HepG2 (cell line): ENCODE data around the gene MAPK14. TPM values are rescaled to one million over a fixed set of nuclear protein-coding genes. Genes with fewer than 3 reads are reported as not detected.

Source experiments
- ATAC-seq: fragments of 200-7000 bp; cut with Tn5 transposase; 3 replicates; pipeline ENCODE4 v1.9.1; 2020; ENCODE audit warnings: mild to moderate bottlenecking, moderate library complexity
- BruUV-seq: library from RNA; stranded (reverse); fragments of 400-500 nt; replicated peaks from 2 replicates; lab custom pipeline; 2021; lab: Mats Ljungman, UMichigan
- CTCF ChIA-PET: fragments of 300-600 bp; formaldehyde crosslinking; extraction: SDS; loops from one replicate; lab custom pipeline; 2021; ENCODE audit warnings: low total read pairs, inconsistent platforms, low intra/inter-chr PET ratio; lab: Yijun Ruan, JAX
- POLR2A ChIA-PET: fragments of 350-600 bp; sonication (Branson Sonifier 250); formaldehyde crosslinking; loops from one replicate; lab custom pipeline; 2020; ENCODE audit warnings: antibody characterized with exemption, inconsistent platforms; lab: Yijun Ruan, JAX
- DNase-seq: peaks from one replicate; pipeline ENCODE4 v3.0.0-alpha.2; 2015; ENCODE audit warnings: low spot score
- FAIRE-seq: peaks from 3 replicates; lab custom pipeline; 2011; peaks lifted over from hg19 to GRCh38; lab: Jason Lieb, UNC
- H2AFZ ChIP-seq: one replicate; pipeline ENCODE4 v1.6.1; 2011; ENCODE audit warnings: low read length, inconsistent platforms
- H3K27ac ChIP-seq: fragments of 300-600 bp; 3 replicates; pipeline ENCODE4 v1.8.0; 2011; ENCODE audit warnings: mixed run types, mild to moderate bottlenecking, mixed read lengths, low read length, inconsistent platforms; ENCODE audit not compliant: insufficient read depth; ENCODE audit errors: extremely low read length
- H3K27me3 ChIP-seq, 2 experiments: fragments of 200-600 bp in 1 of 2; 2 replicates in 1 of 2; 3 replicates in 1 of 2; pipeline versions ENCODE4 v1.6.0 to v1.8.0; 2011; ENCODE audit warnings: low read length in 2 of 2, mild to moderate bottlenecking in 2 of 2, moderate library complexity in 2 of 2, inconsistent platforms in 1 of 2; ENCODE audit not compliant: insufficient read depth in 2 of 2, control insufficient read depth in 1 of 2
- H3K36me3 ChIP-seq, 2 experiments: fragments of 200-600 bp in 1 of 2; replicated peaks in 1 of 2; 2 replicates in 1 of 2; 3 replicates in 1 of 2; pipeline versions ENCODE4 v1.5.1 to v1.8.0; 2011; ENCODE audit warnings: low read length in 2 of 2, inconsistent platforms in 1 of 2; ENCODE audit not compliant: insufficient read depth in 2 of 2, control insufficient read depth in 1 of 2
- H3K4me1 ChIP-seq: 2 replicates; pipeline ENCODE4 v1.5.1; 2012; ENCODE audit warnings: low read length, inconsistent platforms; ENCODE audit not compliant: insufficient read depth
- H3K4me2 ChIP-seq: 2 replicates; pipeline ENCODE4 v1.6.0; 2011; ENCODE audit warnings: low read depth, low read length, inconsistent platforms
- H3K4me3 ChIP-seq, 3 experiments: fragments of 200-600 bp in 1 of 3; sonication (generic), shearing (Covaris generic) in 1 of 3; replicated peaks in 1 of 3; 2 replicates each; pipeline ENCODE4 v1.5.1; 2011 to 2016; ENCODE audit warnings: low read length in 3 of 3, inconsistent platforms in 2 of 3, low read depth in 2 of 3, mild to moderate bottlenecking in 2 of 3, control low read depth in 1 of 3, mixed read lengths in 1 of 3; ENCODE audit not compliant: insufficient read depth in 1 of 3
- H3K79me2 ChIP-seq: one replicate; pipeline ENCODE4 v1.6.1; 2011; ENCODE audit warnings: low read length, inconsistent platforms; ENCODE audit not compliant: insufficient read depth
- H3K9ac ChIP-seq: 2 replicates; pipeline ENCODE4 v1.6.0; 2011; ENCODE audit warnings: mild to moderate bottlenecking, low read depth, low read length, inconsistent platforms; ENCODE audit not compliant: insufficient read depth
- H3K9me3 ChIP-seq: 2 replicates; pipeline ENCODE4 v1.5.1; 2012; ENCODE audit warnings: mild to moderate bottlenecking, low read length
- H4K20me1 ChIP-seq: 2 replicates; pipeline ENCODE4 v1.6.0; 2011; ENCODE audit warnings: inconsistent platforms, mild to moderate bottlenecking, low read length, moderate library complexity; ENCODE audit not compliant: insufficient read depth
- ISL2 ChIP-seq: sonication (generic); formaldehyde crosslinking; IDR thresholded peaks from 2 replicates; pipeline ENCODE4 v1.5.0; 2020; ENCODE audit warnings: missing genetic modification reagents
- MXD4 ChIP-seq: IDR thresholded peaks from 2 replicates; pipeline ENCODE4 v1.6.1; 2016; ENCODE audit warnings: mild to moderate bottlenecking, missing biosample characterization, missing genetic modification reagents
- RBM22 ChIP-seq: fragments of 200-400 bp; formaldehyde crosslinking; optimal IDR thresholded peaks from 2 replicates; pipeline ENCODE3; 2017; ENCODE audit warnings: mild to moderate bottlenecking, low read length, moderate library complexity
- SMARCC2 ChIP-seq: fragments of 450-650 bp; IDR thresholded peaks from 2 replicates; pipeline ENCODE4 v1.6.1; 2017; ENCODE audit warnings: antibody characterized with exemption, mild to moderate bottlenecking
- ZNF160 ChIP-seq: sonication (generic); formaldehyde crosslinking; IDR thresholded peaks from 2 replicates; pipeline ENCODE4 v1.8.0; 2022; ENCODE audit warnings: mild to moderate bottlenecking, inconsistent platforms, missing genetic modification reagents
- ZNF205 ChIP-seq: IDR thresholded peaks from 2 replicates; pipeline ENCODE4 v1.6.1; 2018; ENCODE audit warnings: missing biosample characterization, missing genetic modification reagents
- ZNF317 ChIP-seq: sonication (generic); formaldehyde crosslinking; IDR thresholded peaks from 2 replicates; pipeline ENCODE4 v1.5.0; 2020; ENCODE audit warnings: mild to moderate bottlenecking, missing genetic modification reagents
- WGBS: methylation state at CpG from one replicate; pipeline ENCODE4 v1.1.6; 2017; ENCODE audit warnings: low lambda C conversion rate; 5-methylcytosine and 5-hydroxymethylcytosine counted together
- in situ Hi-C: cut with HindIII; loops from 2 replicates; pipeline ENCODE4 v1.10.0; 2017; ENCODE audit warnings: low pct_unique_long_range_greater_than_20kb; ENCODE audit not compliant: extremely low pct_ligation_motif_present
- intact Hi-C: fragments of 100-400 bp; cut with micrococcal nuclease; formaldehyde crosslinking; loops from one replicate; pipeline ENCODE4 v1.10.0; 2022; ENCODE audit not compliant: unreplicated experiment
- polyA plus RNA-seq, 8 experiments: library from polyadenylated mRNA; depleted of rRNA in 3 of 8; stranded (reverse) in 7 of 8; unstranded in 1 of 8; fragments of >200 nt; fragmentation: Illumina TruSeq in 4 of 8; extraction: Trizol in 4 of 8; gene quantifications; 2 replicates each; pipeline versions ENCODE4 v1.2.1 to v1.2.3, GENCODE V29; 2011 to 2016; ENCODE audit warnings: low read depth in 4 of 8, missing spikeins in 1 of 8, mixed read lengths in 1 of 8; ENCODE audit not compliant: insufficient read depth in 1 of 8
- total RNA-seq, 5 experiments: library from RNA; depleted of rRNA; stranded (reverse); fragments of >200 nt; fragmentation: Illumina TruSeq; extraction: Trizol; gene quantifications; 2 replicates each; pipeline ENCODE4 v1.2.3, GENCODE V29; 2016; ENCODE audit warnings: low read depth in 1 of 5

Gene MAPK14
- total and polyA plus RNA-seq, 2 of the 13 experiments (the other 11 are each of a cell fraction or from before 2014, with no cell fraction given): 66.3 to 67.3 TPM

DNA sequence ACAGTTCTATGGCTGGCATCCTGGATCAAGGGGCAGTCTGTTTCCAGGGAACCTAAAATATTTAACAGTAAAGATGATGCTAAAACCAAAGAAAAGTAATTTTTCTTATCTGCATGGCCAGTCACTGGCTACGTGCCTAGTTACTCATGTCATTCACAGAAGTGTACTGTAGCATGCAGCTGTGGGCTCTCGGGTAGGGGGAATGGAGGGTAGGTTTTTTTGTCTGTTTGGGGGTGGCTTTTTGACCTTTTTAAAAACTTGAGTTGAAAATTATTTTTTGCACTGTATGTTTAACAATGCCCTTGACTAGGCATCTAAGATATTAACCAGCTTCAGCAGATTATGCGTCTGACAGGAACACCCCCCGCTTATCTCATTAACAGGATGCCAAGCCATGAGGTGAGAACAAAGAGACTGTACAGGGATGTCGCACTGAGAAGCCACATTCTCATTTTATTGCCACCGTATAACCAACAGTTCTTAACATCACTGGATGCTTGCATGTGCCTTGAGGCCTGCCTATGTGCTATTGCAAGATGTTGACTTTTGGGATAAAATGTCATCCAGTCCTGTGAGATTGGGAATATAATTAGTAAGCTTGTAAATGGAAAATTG is 72.4 kb downstream of the MAPK14 start:
- Histone ChIP-seq H3K79me2 (no peaks in the 10 kb centered on the region), H3K4me2 (no peak overlapping the region), H3K27ac (no peak overlapping the region), H3K27me3 (no peaks in the 10 kb centered on the region), H3K9ac (no peak overlapping the region), H3K9me3 (no peaks in the 10 kb centered on the region), H3K4me3 (no peak overlapping the region), H2AFZ (no peak overlapping the region), H3K36me3 (peaks cover 19 to 49% of the 10 kb centered on the region in 2 experiments), H4K20me1 (no peaks in the 10 kb centered on the region), H3K4me1 (peaks cover 29% of the 10 kb centered on the region)
- TF ChIP-seq MXD4 (CRISPR knock-in tag) (no peak), RBM22 (peak; percentile 61)
- ChIA-PET CTCF (no interaction called here), POLR2A (interaction anchor here (0.8 kb wide), 1 partner anchor 31 kb away, joined by 3 read pairs; no protein-coding TSS in a partner anchor)
- no peak for DNase-seq
- no peak for FAIRE-seq
- no peak for ATAC-seq
- intact Hi-C loops: no loop called here
- WGBS: 97% methylated on average over 6 of the region's 6 CpGs
- no TSS peak for BruUV-seq
- in situ Hi-C loops: loop anchor here (5.0 kb wide), 1 partner anchor 73 kb away; the partner anchor contains the start of gene MAPK14

DNA sequence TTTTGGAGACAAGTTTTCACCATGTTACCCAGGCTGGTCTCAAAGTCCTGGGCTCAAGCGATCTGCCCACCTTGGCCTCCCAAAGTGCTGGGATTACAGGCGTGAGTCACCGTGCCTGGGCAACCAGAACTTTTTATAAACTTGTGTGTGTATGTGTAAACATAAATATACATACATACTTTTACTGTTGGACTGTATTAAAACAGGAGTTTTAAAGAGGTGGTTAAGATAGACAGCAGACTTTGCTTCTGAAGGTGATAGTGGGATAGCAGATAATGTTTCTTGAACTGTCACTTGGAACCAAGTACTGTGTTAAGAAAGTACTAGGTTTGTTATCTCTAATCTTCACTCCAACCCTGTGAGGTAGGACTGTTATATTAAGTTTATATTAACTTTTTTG is 74.1 kb downstream of the MAPK14 start:
- POLR2A ChIA-PET: no interaction called here
- DNase-seq: no peak
- Histone ChIP-seq H3K4me3 (no peak overlapping the region), H4K20me1 (no peaks in the 10 kb centered on the region), H3K36me3 (peaks cover 19 to 61% of the 10 kb centered on the region in 2 experiments), H3K4me2 (no peak overlapping the region), H3K27ac (no peak overlapping the region), H3K9me3 (no peaks in the 10 kb centered on the region), H2AFZ (no peak overlapping the region), H3K9ac (no peak overlapping the region), H3K79me2 (no peaks in the 10 kb centered on the region), H3K4me1 (peaks cover 12% of the 10 kb centered on the region), H3K27me3 (no peaks in the 10 kb centered on the region)
- BruUV-seq: no TSS peak
- intact Hi-C loops (no loop called here), in situ Hi-C loops (no loop called here)
- no peak for ATAC-seq
- CTCF ChIA-PET: no interaction called here
- FAIRE-seq: no peak
- 99% methylated on average over 3 of the region's 3 CpGs for WGBS
- TF ChIP-seq SMARCC2: no peak
- no peak for TF ChIP-seq ISL2 (CRISPR knock-in tag)
- no peak for TF ChIP-seq ZNF205 (CRISPR knock-in tag)
- TF ChIP-seq MXD4 (CRISPR knock-in tag): no peak
- TF ChIP-seq ZNF160 (CRISPR knock-in tag): no peak
- peak; percentile 95 for TF ChIP-seq ZNF317 (CRISPR knock-in tag)
